ENCODE results near the gene AFAP1.
A peak's percentile ranks its signal among the peaks of the same experiment; 100 is the strongest.

Gene AFAP1

GRCh38 chr4:7766086-7766485, 173.6 kb downstream of the AFAP1 start:
- DNase-seq, result no peak

- no peak for DNase-seq
Measured at GRCh38 chr4:7765666-7766065, 174.0 kb downstream of the AFAP1 start.

GRCh38 chr4:7764466-7764865, 175.2 kb downstream of the AFAP1 start:
- DNase-seq, result no peak

GRCh38 chr4:7763788-7764187, 175.9 kb downstream of the AFAP1 start:
- peak; percentile 69 for DNase-seq

GRCh38 chr4:7763106-7763505, 176.6 kb downstream of the AFAP1 start:
- DNase-seq, result no peak

- DNase-seq, result no peak
Measured at GRCh38 chr4:7762376-7763030, 177.2 kb downstream of the AFAP1 start.

- DNase-seq, result peak; percentile 48
Measured at GRCh38 chr4:7761720-7762119, 177.9 kb downstream of the AFAP1 start.

- no peak for DNase-seq
Measured at GRCh38 chr4:7761312-7761711, 178.3 kb downstream of the AFAP1 start.

GRCh38 chr4:7760706-7761105, 179.0 kb downstream of the AFAP1 start:
- DNase-seq, result no peak

- no peak for DNase-seq
Measured at GRCh38 chr4:7760228-7760627, 179.4 kb downstream of the AFAP1 start.

GRCh38 chr4:7759635-7760034, 180.0 kb downstream of the AFAP1 start:
- DNase-seq, result no peak

- DNase-seq, result no peak
Measured at GRCh38 chr4:7759216-7759615, 180.4 kb downstream of the AFAP1 start.

- DNase-seq, result no peak
Measured at GRCh38 chr4:7758476-7758875, 181.2 kb downstream of the AFAP1 start.

- no peak for DNase-seq
Measured at GRCh38 chr4:7757501-7758471, 181.9 kb downstream of the AFAP1 start.

- DNase-seq, result no peak
Measured at GRCh38 chr4:7756561-7757355, 182.9 kb downstream of the AFAP1 start.

- no peak for DNase-seq
Measured at GRCh38 chr4:7756071-7756470, 183.6 kb downstream of the AFAP1 start.

GRCh38 chr4:7755561-7755960, 184.1 kb downstream of the AFAP1 start:
- no peak for DNase-seq

GRCh38 chr4:7754565-7755262, 184.9 kb downstream of the AFAP1 start:
- no peak for DNase-seq

- no peak for DNase-seq
Measured at GRCh38 chr4:7753931-7754465, 185.7 kb downstream of the AFAP1 start.

- no peak for DNase-seq
Measured at GRCh38 chr4:7753271-7753670, 186.4 kb downstream of the AFAP1 start.

GRCh38 chr4:7752649-7753048, 187.0 kb downstream of the AFAP1 start:
- DNase-seq, result no peak

GRCh38 chr4:7750972-7751371, 188.7 kb downstream of the AFAP1 start:
- DNase-seq, result no peak

Data from fibroblast of skin of abdomen (primary cell).